HG03064 (cell line): ENCODE results near the gene CHD2.
"Not testable (repeated sequence)": the region's sequence is repeated elsewhere in the genome, so short reads cannot be mapped to it uniquely, and the experiment has no call there.

Experiments used
- ATAC-seq: cut with Tn5 transposase; IDR thresholded peaks from one replicate; pipeline ENCODE4 v1.9.1; 2021; ENCODE audit warnings: low read depth; ENCODE audit not compliant: unreplicated experiment

CHD2 gene

GRCh38 chr15:93031557-93032384 lies 131.6 kb downstream of the CHD2 start:
- not testable (repeated sequence) for ATAC-seq

GRCh38 chr15:93032515-93033206 lies 132.5 kb downstream of the CHD2 start:
- not testable (repeated sequence) for ATAC-seq

DNA sequence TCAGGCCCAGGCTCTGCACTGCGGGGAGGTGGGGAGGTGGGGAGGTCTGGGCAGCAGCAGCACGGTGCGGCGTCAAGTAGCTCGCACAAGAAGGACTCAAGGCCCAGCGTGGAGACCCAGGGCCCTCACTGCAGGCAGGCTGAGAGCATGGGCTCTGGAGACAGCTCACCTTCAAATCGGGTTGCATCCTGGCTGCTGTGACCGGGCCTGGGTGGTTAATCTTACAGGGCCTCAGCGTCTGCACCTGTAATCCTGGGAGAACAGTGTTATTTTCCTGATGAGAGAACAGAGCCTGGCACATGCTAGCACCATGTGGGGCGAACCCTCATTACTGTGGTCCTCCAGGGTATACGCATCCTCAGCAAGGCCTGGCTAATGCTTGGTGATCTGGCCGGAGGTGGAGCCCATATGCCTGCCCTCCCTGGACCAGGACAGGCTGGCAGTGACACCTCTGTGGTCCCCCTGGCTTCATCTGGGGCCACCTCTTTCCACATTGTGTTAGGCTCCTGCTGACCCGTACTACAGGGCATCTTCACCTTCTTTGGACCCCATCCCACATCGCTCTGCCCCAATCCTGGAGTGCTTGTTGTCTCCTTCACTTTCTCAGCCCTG lies 133.4 kb downstream of the CHD2 start:
- ATAC-seq = no peak

GRCh38 chr15:93034512-93034911 lies 134.4 kb downstream of the CHD2 start:
- no peak for ATAC-seq

DNA sequence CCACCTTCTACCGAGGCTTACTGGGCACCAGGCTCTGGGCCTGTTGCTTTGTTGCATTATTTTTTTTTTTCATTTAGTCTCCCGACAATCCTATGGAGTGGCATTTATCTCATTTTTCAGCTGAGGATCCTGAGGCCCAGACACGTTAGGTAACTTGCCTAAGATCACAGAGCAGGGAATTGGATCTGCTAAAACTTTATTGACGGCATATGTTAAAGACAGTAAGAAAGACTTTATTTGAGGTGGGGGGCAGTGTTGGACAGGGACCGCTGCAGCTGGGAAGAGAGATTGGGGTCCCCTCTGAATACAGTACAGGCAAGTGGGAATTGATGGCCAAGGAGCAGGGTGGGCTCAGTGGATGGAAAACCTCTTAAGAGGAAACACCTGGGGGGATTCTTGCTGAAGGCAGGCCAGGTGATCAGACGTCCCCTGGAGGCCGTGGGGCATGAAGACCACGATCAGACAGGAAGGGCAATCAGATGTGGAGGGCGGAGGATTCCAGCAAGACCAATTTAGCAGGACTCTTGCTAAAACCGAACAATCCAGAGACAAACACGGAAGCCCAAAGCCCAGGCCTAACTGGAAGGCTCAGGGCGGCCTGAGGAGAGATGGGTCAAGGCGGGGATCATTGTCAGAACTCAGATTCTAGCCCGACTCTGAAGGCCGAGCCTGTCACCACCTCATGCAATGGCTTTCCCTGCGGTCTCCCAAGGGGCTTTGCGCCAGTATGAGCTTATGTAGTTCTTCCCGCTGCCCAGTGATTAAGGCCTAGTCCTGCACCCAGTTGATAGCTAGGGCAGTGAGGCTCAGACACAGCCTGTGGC lies 135.2 kb downstream of the CHD2 start:
- no peak for ATAC-seq

DNA sequence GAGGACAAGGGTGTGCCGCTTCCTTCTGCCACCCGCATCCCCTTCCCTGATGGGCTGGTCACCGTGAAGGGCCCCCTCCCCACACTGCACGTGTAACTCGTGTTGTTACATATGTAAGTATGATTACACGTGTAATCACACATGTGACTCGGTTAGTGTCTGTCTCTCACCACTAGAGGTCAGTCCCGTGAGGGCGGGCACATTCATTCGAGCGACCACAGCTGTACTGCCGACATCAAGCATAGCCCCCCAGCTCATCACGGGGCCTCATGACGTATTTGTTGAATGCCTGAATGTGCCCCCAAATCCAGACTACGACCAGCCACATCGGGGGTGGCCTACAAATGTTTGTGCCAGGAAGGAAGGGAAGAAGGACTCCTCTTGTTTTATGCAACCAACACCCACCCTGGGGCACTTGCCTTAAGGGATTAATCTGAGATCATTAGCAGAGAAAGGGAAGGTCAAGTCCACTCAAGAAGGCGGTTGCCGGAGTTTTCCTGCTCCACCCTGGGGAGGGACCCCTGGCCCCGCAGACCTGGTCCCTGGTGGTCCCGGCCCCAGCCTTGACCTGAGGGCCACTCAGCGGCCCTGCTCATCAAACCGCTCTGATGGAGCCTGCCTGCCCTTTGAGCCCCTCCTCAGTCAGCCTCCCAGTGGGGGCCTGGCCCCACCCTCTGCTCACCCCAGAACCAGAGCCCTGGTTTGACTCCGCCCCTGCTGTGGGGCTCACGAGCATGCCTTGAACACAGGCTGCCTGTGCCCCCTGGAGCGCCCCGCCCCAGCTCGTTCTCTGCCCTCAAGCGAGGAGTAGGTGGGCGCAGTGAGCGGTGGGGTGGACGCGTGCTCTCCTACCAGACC lies 136.1 kb downstream of the CHD2 start:
- no peak for ATAC-seq

DNA sequence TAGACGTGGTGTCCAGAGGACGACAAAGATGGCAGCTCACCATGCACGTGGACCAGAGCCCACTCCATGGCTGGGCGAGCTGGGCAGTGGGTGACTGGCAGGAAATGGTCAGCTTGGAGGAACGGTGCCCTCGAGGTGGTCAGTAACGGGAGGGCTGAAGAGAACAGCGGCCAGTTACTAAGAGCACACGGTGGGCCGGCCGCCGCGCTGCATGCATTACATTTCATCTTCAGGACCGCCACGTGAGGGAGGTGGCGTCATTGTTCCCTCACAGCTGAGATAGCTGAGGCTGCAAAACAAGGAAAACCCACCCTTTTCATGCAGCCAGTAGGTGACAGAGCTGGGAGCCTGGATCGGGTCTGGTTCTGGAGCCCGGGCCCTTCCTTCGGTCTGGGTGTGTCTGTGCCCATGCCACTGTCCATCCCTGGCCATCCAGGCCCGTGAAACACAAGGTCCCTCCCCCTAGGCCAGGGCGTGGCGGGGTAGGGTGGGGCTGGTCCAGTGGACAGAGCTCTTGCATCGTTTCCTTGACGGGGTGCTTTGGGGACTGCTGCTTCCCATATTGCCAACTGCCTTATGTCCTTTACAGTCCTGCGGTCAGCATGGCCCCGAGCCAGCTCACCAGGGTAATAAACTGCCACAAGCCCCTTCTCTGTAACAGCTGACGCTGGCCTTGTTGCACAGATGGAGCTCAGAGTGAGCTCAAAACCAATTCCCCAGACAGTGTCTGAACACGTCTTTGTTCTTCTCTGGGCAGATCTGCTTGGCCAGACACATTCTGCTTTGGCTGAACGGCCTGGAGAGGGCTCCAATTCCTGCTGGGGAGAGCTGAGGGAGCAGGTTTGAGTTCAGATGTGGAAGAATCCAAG lies 137.1 kb downstream of the CHD2 start:
- ATAC-seq = no peak

DNA sequence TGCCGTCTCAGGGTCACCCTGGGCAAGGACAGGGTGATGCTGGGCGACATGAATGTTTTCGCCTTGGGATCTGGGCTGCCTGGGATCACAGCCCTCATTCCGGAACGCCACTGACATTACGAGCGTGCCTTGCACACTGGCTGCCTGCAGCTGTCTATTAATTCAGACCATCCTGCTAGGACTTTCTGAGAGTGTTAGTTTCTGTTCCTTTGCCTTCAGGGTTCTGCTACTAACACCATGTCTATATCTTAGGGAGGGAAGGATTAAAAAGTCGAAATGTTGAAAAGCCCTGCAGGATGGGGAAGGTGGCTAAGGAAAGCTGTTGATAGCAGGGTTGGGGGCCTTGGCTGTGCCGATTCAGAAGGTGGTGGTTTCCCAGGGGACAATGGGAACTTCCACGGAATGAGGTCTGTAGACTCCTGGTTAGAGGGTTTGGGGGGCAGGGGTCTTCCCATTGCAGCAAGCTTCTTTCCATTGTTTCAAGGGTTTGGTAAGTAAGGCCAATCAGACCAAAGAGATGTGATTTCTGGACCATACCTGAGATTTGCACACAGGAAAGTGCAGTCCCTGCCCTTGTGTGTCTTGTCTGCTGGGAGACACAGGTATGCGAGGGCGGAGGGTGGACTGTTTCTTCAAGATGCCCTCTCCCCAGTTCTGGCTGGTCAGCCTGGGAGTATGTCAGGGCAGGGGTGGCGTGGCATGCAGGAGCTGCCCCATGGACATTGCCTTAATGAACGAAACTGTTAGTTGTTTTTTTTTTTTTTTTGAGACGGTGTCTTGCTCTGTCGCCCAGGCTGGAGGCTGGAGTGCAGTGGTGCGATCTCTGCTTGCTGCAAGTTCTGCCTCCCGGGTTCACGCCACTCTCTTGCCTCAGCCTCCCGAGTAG lies 137.9 kb downstream of the CHD2 start:
- ATAC-seq = no peak

DNA sequence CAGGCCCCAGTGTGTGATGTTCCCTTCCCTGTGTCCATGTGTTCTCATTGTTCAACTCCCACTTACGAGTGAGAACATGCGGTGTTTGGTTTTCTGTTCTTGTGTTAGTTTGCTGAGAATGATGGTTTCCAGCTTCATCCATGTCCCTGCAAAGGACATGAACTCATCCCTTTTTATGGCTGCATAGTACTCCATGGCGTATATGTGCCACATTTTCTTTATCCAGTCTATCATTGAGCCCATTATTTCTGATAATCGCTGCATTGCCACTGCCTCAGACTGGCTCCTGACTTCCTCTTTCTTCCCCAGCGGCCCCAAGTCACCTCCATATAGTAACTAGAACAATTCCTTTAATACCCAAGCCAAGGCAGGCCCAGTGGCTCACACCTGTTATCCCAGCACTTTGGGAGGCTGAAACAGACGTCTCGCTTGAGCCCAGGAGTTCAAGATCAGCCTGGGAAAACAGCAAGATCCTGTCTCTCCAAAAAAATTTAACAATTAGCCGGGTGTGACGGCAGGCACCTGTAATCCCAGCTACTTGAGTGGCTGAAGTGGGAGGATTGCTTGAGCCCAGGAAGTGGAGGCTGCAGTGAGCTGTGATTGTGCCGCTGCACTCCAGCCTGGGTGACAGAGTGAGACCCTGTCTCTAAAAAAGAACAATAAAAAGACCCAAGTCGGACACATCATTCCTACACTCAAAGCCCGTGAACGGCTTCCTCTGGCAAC lies 139.6 kb downstream of the CHD2 start:
- not testable (repeated sequence) for ATAC-seq

DNA sequence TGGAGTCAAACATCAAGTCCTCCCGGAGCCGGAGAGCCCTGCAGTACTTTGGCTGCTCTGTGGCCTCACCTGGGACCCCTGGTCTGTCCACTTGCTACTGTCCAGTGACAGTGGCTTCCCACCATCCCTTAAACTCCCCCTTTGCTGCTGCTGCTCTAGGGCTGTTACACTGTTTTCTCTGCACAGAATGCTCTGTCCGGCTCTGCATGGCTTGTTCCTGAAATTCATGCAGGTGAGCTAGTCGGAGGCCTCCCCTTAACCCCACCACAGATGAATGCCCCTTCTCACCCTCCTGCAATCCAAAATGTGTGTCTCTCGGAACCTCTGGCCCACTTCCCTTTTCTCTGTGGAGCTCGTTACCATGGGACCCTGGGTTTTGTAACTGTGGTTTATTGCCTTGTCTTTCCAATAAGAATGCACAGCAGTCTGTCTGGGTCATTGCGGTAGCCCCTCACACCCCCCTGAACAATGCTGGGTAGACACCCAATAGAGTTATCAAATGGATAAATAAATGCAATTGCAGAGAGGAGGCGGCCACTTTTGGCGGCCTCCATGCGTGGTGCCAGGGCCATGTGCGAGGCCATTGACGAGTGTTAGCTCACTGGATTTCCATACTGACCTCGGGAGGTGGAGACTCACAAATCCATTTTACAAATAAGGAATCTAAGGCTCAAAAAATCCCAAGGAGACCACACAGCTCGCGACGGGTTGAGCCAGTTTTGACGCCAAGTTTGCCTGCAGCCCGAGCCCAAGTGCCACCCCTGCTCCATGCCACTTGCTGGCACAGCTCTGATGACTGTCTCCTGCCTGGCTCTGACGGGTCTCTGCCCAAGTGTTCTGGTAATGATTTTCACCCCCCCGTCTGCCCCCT lies 140.4 kb downstream of the CHD2 start:
- no peak for ATAC-seq

DNA sequence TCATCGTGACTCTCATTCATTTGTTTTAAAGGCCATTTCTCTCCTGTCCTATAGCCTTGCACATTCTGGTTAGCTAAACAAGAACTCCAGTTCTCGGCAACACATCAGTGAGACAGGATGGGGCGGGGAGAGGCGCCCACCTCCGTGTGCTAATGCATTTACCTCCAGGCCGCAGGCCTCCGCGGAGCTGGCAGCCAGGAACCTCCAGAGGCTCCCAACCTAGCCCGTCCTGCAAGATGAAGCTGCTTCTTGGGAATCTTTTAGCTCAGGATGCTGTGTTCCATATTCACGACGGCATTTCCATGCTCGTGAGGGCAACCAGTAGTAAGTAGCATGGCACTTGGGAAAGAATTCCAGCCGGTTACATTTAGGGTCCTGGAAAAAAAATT lies 141.0 kb downstream of the CHD2 start:
- no peak for ATAC-seq

GRCh38 chr15:93042211-93042610 lies 142.1 kb downstream of the CHD2 start:
- no peak for ATAC-seq

GRCh38 chr15:93042691-93043378 lies 142.7 kb downstream of the CHD2 start:
- no peak for ATAC-seq

- no peak for ATAC-seq
These were observed 143.6 kb downstream of the CHD2 start for GRCh38 chr15:93043621-93044300.
